ENCODE results near the gene ZNF254. TPM values are rescaled to one million over a fixed set of nuclear protein-coding genes. Genes with fewer than 3 reads are reported as not detected.

The ZNF254 gene
- total RNA-seq, 1 donor, result 15.2 TPM

- Histone ChIP-seq H3K4me3 (ENCODE audit: insufficient read depth, low read length) (no peak overlapping the region), H2AFZ (ENCODE audit: low read length) (no peak overlapping the region), H3K27ac (ENCODE audit: low read depth, low read length) (no peak overlapping the region), H3K4me1 (ENCODE audit: insufficient read depth, low read length) (no peaks in the 10 kb centered on the region), H3K36me3 (ENCODE audit: insufficient read depth, low read length) (no peaks in the 10 kb centered on the region), H3K79me2 (ENCODE audit: insufficient read depth, low read length) (no peaks in the 10 kb centered on the region), H3K27me3 (ENCODE audit: insufficient read depth, low read length) (no peaks in the 10 kb centered on the region), H3K4me2 (ENCODE audit: insufficient read depth, low read length) (no peak overlapping the region), H3K9me3 (ENCODE audit: low read depth, low read length) (no peaks in the 10 kb centered on the region), H4K20me1 (ENCODE audit: insufficient read depth, low read length) (no peaks in the 10 kb centered on the region)
- no peak for TF ChIP-seq CTCF (IDR thresholded peaks at IDR 0.05; ENCODE audit: extremely low read depth, low read depth, low read length)
- DNase-seq (ENCODE audit: insufficient read length, low spot score, missing footprints), result no peak
Measured at GRCh38 chr19:24141612-24142011, 54.6 kb downstream of the ZNF254 start.

GRCh38 chr19:24142771-24143170 lies 55.8 kb downstream of the ZNF254 start:
- Histone ChIP-seq H4K20me1 (ENCODE audit: insufficient read depth, low read length) (no peaks in the 10 kb centered on the region), H3K9me3 (ENCODE audit: low read depth, low read length) (no peaks in the 10 kb centered on the region), H3K4me3 (ENCODE audit: insufficient read depth, low read length) (no peak overlapping the region), H3K36me3 (ENCODE audit: insufficient read depth, low read length) (no peaks in the 10 kb centered on the region), H3K79me2 (ENCODE audit: insufficient read depth, low read length) (no peaks in the 10 kb centered on the region), H3K4me2 (ENCODE audit: insufficient read depth, low read length) (no peak overlapping the region), H3K4me1 (ENCODE audit: insufficient read depth, low read length) (no peaks in the 10 kb centered on the region), H2AFZ (ENCODE audit: low read length) (no peak overlapping the region), H3K27me3 (ENCODE audit: insufficient read depth, low read length) (no peaks in the 10 kb centered on the region), H3K27ac (ENCODE audit: low read depth, low read length) (no peak overlapping the region)
- TF ChIP-seq CTCF (IDR thresholded peaks at IDR 0.05; ENCODE audit: extremely low read depth, low read depth, low read length), result no peak
- DNase-seq (ENCODE audit: insufficient read length, low spot score, missing footprints), result no peak

- no peak overlapping the region for H3K4me2 ChIP-seq (ENCODE audit: insufficient read depth, low read length)
- no peak overlapping the region for H2AFZ ChIP-seq (ENCODE audit: low read length)
- H3K4me1 ChIP-seq (ENCODE audit: insufficient read depth, low read length), result no peaks in the 10 kb centered on the region
- H3K36me3 ChIP-seq (ENCODE audit: insufficient read depth, low read length), result no peaks in the 10 kb centered on the region
- DNase-seq (ENCODE audit: insufficient read length, low spot score, missing footprints), result no peak
- H3K27ac ChIP-seq (ENCODE audit: low read depth, low read length), result no peak overlapping the region
- H3K27me3 ChIP-seq (ENCODE audit: insufficient read depth, low read length), result no peaks in the 10 kb centered on the region
- no peak overlapping the region for H3K4me3 ChIP-seq (ENCODE audit: insufficient read depth, low read length)
- peak; percentile 28 for TF ChIP-seq CTCF (IDR thresholded peaks at IDR 0.05; ENCODE audit: extremely low read depth, low read depth, low read length)
- H4K20me1 ChIP-seq (ENCODE audit: insufficient read depth, low read length), result no peaks in the 10 kb centered on the region
- H3K9me3 ChIP-seq (ENCODE audit: low read depth, low read length), result no peaks in the 10 kb centered on the region
- no peaks in the 10 kb centered on the region for H3K79me2 ChIP-seq (ENCODE audit: insufficient read depth, low read length)
Measured at GRCh38 chr19:24159707-24160106, 72.7 kb downstream of the ZNF254 start.

- TF ChIP-seq CTCF (IDR thresholded peaks at IDR 0.05; ENCODE audit: extremely low read depth, low read depth, low read length), result no peak
- Histone ChIP-seq H3K27ac (ENCODE audit: low read depth, low read length) (no peak overlapping the region), H3K4me2 (ENCODE audit: insufficient read depth, low read length) (no peak overlapping the region), H4K20me1 (ENCODE audit: insufficient read depth, low read length) (no peaks in the 10 kb centered on the region), H3K9me3 (ENCODE audit: low read depth, low read length) (no peaks in the 10 kb centered on the region), H3K36me3 (ENCODE audit: insufficient read depth, low read length) (no peaks in the 10 kb centered on the region), H3K4me1 (ENCODE audit: insufficient read depth, low read length) (no peaks in the 10 kb centered on the region), H2AFZ (ENCODE audit: low read length) (no peak overlapping the region), H3K4me3 (ENCODE audit: insufficient read depth, low read length) (no peak overlapping the region), H3K27me3 (ENCODE audit: insufficient read depth, low read length) (no peaks in the 10 kb centered on the region), H3K79me2 (ENCODE audit: insufficient read depth, low read length) (no peaks in the 10 kb centered on the region)
- no peak for DNase-seq (ENCODE audit: insufficient read length, low spot score, missing footprints)
Measured at GRCh38 chr19:24166055-24166454, 79.1 kb downstream of the ZNF254 start.
